ENCODE measurements around the gene SAMD1. TPM values are rescaled to one million over a fixed set of nuclear protein-coding genes. Genes with fewer than 3 reads are reported as not detected.

SAMD1 gene
- total RNA-seq, 4 donors from 2014 or later, result 23.2 to 61.1 (median 33.2) TPM

- DNase-seq (ENCODE audit: low spot score in 2 of 2), result peak in 1 of 2 donors; percentile 91
- WGBS, 2 donors, result 0 to 4% methylated on average over 29 to 35 of the region's 44 CpGs
- intact Hi-C loops (cut with DNase I; ENCODE audit: low total_unique reads), result loop anchor here (2.0 kb wide), 1 partner anchor 191 kb away; no protein-coding TSS in a partner anchor
Observed at GRCh38 chr19:14073925-14074838, 16.4 kb downstream of the SAMD1 start.

GRCh38 chr19:14073261-14073924 is 17.2 kb downstream of the SAMD1 start:
- peak overlapping the region; percentile 51 for H3K4me3 ChIP-seq (ENCODE audit: low read depth, poor library complexity, severe bottlenecking)
- peak in 1 of 2 donors; percentile 56 for DNase-seq (ENCODE audit: low spot score in 2 of 2)
- no peak for TF ChIP-seq POLR2A (IDR thresholded peaks at IDR 0.05)
- TF ChIP-seq, protein P1, sequence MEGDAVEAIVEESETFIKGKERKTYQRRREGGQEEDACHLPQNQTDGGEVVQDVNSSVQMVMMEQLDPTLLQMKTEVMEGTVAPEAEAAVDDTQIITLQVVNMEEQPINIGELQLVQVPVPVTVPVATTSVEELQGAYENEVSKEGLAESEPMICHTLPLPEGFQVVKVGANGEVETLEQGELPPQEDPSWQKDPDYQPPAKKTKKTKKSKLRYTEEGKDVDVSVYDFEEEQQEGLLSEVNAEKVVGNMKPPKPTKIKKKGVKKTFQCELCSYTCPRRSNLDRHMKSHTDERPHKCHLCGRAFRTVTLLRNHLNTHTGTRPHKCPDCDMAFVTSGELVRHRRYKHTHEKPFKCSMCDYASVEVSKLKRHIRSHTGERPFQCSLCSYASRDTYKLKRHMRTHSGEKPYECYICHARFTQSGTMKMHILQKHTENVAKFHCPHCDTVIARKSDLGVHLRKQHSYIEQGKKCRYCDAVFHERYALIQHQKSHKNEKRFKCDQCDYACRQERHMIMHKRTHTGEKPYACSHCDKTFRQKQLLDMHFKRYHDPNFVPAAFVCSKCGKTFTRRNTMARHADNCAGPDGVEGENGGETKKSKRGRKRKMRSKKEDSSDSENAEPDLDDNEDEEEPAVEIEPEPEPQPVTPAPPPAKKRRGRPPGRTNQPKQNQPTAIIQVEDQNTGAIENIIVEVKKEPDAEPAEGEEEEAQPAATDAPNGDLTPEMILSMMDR (IDR thresholded peaks at IDR 0.05), result no peak
- 0% methylated on average over 32 to 39 of the region's 106 CpGs for WGBS, 2 donors
- intact Hi-C loops (cut with DNase I; ENCODE audit: low total_unique reads), result loop anchor here (2.0 kb wide), 1 partner anchor 191 kb away; no protein-coding TSS in a partner anchor

More at GRCh38 chr19:14073925-14074838, 16.4 kb downstream of the SAMD1 start:
- TF ChIP-seq, protein P1 (IDR thresholded peaks at IDR 0.05), result no peak
- no peak for TF ChIP-seq POLR2A (IDR thresholded peaks at IDR 0.05)
- peak overlapping the region; percentile 51 for H3K4me3 ChIP-seq (ENCODE audit: low read depth, poor library complexity, severe bottlenecking)

GRCh38 chr19:14072535-14073260 is 17.9 kb downstream of the SAMD1 start, which contains the start of gene MISP3:
TSS of gene MISP3 (plus strand) at chr19:14072786. CDS start at chr19:14073310, 524 bp downstream.
- WGBS, 2 donors, result 2% methylated on average over 27 of the region's 51 CpGs
- peak in 1 of 2 donors; percentile 89 for DNase-seq (ENCODE audit: low spot score in 2 of 2)
- H3K4me3 ChIP-seq (ENCODE audit: low read depth, poor library complexity, severe bottlenecking), result peak within 1 kb of the TSS; percentile 51
- no peak for TF ChIP-seq POLR2A (IDR thresholded peaks at IDR 0.05)
- TF ChIP-seq, protein P1 (IDR thresholded peaks at IDR 0.05), result no peak
- intact Hi-C loops (cut with DNase I; ENCODE audit: low total_unique reads), result loop anchor here (2.0 kb wide), 1 partner anchor 190 kb away; no protein-coding TSS in a partner anchor

DNA sequence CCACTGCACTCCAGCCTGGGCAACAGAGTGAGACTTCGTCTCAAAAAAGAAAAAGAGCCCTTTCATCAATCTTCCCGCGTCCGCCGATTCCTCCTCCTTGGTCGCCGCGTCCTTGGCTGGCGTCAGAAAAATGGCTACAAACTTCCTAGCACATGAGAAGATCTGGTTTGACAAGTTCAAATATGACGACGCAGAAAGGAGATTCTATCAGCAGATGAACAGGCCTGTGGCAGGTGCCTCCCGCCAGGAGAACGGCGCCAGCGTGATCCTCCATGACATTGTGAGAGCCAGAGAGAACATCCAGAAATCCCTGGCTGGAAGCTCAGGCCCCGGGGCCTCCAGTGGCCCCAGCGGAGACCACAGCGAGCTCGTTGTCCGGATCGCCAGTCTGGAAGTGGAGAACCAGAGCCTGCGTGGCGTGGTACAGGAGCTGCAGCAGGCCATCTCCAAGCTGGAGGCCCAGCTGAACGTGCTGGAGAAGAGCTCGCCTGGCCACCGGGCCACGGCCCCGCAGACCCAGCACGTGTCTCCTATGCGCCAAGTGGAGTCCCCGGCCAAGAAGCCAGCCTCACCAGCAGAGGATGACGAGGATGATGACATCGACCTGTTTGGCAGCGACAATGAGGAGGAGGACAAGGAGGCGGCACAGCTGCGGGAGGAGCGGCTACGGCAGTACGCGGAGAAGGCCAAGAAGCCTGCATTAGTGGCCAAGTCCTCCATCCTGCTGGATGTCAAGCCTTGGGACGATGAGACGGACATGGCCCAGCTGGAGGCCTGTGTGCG is 20.1 kb downstream of the SAMD1 start:
- DNase-seq (ENCODE audit: low spot score in 2 of 2), result peak in 1 of 2 donors; percentile 76
- 72 to 78% methylated on average over 40 to 43 of the region's 43 CpGs for WGBS, 2 donors
- intact Hi-C loops (cut with DNase I; ENCODE audit: low total_unique reads), result no loop called here
- no peak for TF ChIP-seq POLR2A (IDR thresholded peaks at IDR 0.05)
- no peak overlapping the region for H3K4me3 ChIP-seq (ENCODE audit: low read depth, poor library complexity, severe bottlenecking)

GRCh38 chr19:14066134-14066533 is 24.4 kb downstream of the SAMD1 start:
- DNase-seq (ENCODE audit: low spot score in 2 of 2), result no peak
- intact Hi-C loops (cut with DNase I; ENCODE audit: low total_unique reads), result no loop called here
- 69 to 72% methylated on average over 2 of the region's 2 CpGs for WGBS, 2 donors
- no peak for TF ChIP-seq POLR2A (IDR thresholded peaks at IDR 0.05)
- TF ChIP-seq, protein P1 (IDR thresholded peaks at IDR 0.05), result no peak
- no peak overlapping the region for H3K4me3 ChIP-seq (ENCODE audit: low read depth, poor library complexity, severe bottlenecking)

Data from lower leg skin (tissue), 4 donors.